AG04450 (cell line): ENCODE data around the gene RGS6. TPM values are rescaled to one million over a fixed set of nuclear protein-coding genes. Genes with fewer than 3 reads are reported as not detected.
"Not testable (repeated sequence)": the region's sequence is repeated elsewhere in the genome, so short reads cannot be mapped to it uniquely, and the experiment has no call there.

Source experiments
- CTCF ChIA-PET: fragments of 300-600, 350-600 bp; formaldehyde crosslinking; extraction: SDS; loops from one replicate; lab custom pipeline; 2022; ENCODE audit warnings: antibody characterized with exemption, inconsistent platforms; lab: Charles Lee
- POLR2A ChIA-PET: fragments of 350-600 bp; formaldehyde crosslinking; extraction: SDS; loops from one replicate; lab custom pipeline; 2021; ENCODE audit warnings: antibody characterized with exemption, inconsistent platforms; lab: Yijun Ruan, JAX
- DNase-seq: peaks from one replicate; pipeline ENCODE4 v3.0.0-alpha.2; 2011; ENCODE audit warnings: low read depth, low spot score
- H3K27ac ChIP-seq: one replicate; pipeline ENCODE4 v1.5.1; 2012; ENCODE audit warnings: low read depth, low read length, control low read depth
- H3K27me3 ChIP-seq: one replicate; pipeline ENCODE4 v1.6.0; 2012; ENCODE audit warnings: low read length; ENCODE audit not compliant: control insufficient read depth, insufficient read depth
- H3K4me3 ChIP-seq: 2 replicates; pipeline ENCODE4 v1.5.1; 2011; ENCODE audit warnings: mild to moderate bottlenecking, low read depth, low read length, control low read depth
- H3K9me3 ChIP-seq: 2 replicates; pipeline ENCODE4 v1.5.1; 2012; ENCODE audit warnings: low read length; ENCODE audit not compliant: control insufficient read depth, insufficient read depth
- polyA plus RNA-seq: library from polyadenylated mRNA; depleted of rRNA; stranded (reverse); fragments of >200 nt; gene quantifications from 2 replicates; pipeline ENCODE4 v1.2.3, GENCODE V29; 2011
- TF ChIP-seq, protein P1 (sequence below): IDR thresholded peaks from 2 replicates; pipeline ENCODE4 v1.5.1; 2011; ENCODE audit warnings: low read depth, low read length, control low read depth, inconsistent platforms

Gene RGS6
- polyA plus RNA-seq, 1 experiment, result not detected

DNA sequence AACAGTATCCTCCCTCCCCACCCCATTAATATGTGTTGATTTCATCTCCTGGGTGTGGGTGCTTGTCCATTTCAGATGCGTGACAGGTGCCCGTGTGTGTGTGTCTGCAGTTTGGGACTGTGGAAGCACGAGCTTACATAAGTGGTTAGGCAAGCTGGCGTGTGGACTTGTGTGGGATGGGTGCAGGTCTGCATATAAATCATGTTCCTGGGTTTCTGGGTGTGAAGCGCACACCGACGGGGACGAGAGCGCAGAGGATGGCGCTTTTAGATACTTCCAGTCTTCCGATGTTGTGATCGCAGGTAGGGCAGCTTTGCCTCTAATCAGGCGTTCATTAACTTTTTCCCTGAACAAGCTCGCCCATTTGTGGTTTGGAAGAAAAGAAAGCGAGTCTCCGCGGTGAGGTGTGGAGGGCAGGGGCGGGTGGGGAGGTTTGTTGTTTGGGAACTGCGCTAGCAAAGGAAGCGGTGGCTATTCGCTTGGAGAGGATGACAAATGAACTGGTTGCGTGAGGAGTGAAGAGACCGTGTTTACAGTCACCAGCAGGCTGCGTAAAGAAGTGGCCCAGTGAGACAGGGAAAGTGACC, 865 bp downstream of the RGS6 start:
- Histone ChIP-seq H3K9me3 (no peaks in the 10 kb centered on the region), H3K27me3 (peaks cover 32% of the 10 kb centered on the region), H3K27ac (no peak overlapping the region), H3K4me3 (no peak overlapping the region)
- CTCF ChIA-PET, result no interaction called here
- no peak for DNase-seq
- TF ChIP-seq, protein P1, sequence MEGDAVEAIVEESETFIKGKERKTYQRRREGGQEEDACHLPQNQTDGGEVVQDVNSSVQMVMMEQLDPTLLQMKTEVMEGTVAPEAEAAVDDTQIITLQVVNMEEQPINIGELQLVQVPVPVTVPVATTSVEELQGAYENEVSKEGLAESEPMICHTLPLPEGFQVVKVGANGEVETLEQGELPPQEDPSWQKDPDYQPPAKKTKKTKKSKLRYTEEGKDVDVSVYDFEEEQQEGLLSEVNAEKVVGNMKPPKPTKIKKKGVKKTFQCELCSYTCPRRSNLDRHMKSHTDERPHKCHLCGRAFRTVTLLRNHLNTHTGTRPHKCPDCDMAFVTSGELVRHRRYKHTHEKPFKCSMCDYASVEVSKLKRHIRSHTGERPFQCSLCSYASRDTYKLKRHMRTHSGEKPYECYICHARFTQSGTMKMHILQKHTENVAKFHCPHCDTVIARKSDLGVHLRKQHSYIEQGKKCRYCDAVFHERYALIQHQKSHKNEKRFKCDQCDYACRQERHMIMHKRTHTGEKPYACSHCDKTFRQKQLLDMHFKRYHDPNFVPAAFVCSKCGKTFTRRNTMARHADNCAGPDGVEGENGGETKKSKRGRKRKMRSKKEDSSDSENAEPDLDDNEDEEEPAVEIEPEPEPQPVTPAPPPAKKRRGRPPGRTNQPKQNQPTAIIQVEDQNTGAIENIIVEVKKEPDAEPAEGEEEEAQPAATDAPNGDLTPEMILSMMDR, result no peak
- POLR2A ChIA-PET, result no interaction called here

DNA sequence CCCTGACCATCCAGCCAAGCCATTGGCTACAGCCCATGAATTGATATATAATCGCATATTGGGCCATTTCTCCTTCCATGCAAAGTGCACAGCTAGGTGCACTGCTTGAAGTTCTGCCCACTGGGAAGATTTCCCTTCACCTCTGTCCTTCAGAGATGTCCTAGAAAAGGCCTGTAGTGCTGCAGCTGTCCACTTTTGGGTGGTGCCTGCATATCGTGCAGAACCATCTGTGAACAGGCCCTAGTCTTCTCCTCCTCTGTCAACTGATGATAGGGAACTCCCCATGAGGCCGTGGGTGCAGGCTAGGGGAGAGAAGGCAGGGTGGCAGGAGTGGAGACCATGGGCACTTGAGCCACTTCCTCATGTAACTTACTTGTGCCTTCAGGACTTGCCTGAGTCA, 6.0 kb downstream of the RGS6 start:
- POLR2A ChIA-PET, H3K4me3 ChIP-seq, H3K27me3 ChIP-seq, CTCF ChIA-PET, H3K27ac ChIP-seq, H3K9me3 ChIP-seq, DNase-seq: not testable (repeated sequence)

DNA sequence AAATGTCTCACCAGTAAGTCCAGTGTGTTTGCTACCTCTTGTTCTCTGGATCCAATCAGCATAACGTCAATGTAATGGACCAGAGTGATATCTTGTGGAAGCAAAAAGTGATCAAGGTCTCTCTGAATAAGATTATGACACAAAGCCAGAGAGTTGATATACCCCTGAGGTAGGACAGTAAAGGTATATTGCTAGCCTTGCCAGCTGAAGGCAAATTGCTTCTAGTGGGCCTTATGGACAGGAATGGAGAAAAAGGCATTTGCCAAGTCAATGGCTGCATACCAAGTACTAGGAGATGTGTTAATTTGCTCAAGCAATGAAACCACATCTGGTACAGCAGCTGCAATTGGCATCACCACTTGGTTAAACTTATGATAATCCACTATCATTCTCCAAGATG, 7.1 kb downstream of the RGS6 start:
- CTCF ChIA-PET, DNase-seq, H3K27ac ChIP-seq, H3K27me3 ChIP-seq, POLR2A ChIA-PET, H3K9me3 ChIP-seq, H3K4me3 ChIP-seq: not testable (repeated sequence)

DNA sequence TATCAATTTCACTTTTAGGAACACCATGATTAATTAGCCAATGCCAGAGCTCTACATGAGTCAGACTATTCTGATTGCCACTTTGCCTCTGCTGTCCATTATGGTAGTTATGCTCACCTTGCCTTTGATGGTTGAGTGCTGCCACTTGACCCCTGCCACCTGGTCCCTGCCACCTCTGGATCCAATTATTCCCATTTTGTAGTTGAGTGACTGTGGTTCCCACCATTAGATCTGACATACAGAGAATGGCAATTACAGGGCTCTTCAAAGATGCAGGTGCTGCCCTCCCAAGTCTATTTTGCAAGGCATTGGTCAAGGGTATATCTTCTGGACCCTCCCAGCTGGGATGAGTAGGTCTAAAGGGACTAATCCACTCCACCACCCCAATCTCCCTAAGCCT, 8.3 kb downstream of the RGS6 start:
- H3K4me3 ChIP-seq, H3K27ac ChIP-seq, POLR2A ChIA-PET, CTCF ChIA-PET, DNase-seq, H3K9me3 ChIP-seq, H3K27me3 ChIP-seq: not testable (repeated sequence)

DNA sequence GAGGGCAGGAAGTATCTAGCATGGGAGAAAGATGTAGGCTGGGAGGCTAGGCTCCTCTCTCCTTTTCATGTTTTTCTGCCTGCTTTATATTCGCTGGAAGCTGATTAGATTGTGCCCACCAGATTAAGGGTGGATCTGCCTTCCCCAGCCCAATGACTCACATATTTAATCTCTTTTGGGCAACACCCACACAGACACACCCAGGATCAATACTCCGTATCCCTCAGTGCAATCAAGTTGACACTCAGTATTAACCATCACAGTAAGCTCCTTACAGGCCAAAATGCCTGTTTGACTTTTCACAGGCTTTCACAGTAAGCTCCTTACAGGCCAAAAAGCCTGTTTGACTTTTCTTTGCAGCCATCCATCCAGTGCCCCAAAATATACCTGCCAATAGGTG, 9.4 kb downstream of the RGS6 start:
- DNase-seq, H3K4me3 ChIP-seq, H3K9me3 ChIP-seq, POLR2A ChIA-PET, H3K27me3 ChIP-seq, CTCF ChIA-PET, H3K27ac ChIP-seq: not testable (repeated sequence)

DNA sequence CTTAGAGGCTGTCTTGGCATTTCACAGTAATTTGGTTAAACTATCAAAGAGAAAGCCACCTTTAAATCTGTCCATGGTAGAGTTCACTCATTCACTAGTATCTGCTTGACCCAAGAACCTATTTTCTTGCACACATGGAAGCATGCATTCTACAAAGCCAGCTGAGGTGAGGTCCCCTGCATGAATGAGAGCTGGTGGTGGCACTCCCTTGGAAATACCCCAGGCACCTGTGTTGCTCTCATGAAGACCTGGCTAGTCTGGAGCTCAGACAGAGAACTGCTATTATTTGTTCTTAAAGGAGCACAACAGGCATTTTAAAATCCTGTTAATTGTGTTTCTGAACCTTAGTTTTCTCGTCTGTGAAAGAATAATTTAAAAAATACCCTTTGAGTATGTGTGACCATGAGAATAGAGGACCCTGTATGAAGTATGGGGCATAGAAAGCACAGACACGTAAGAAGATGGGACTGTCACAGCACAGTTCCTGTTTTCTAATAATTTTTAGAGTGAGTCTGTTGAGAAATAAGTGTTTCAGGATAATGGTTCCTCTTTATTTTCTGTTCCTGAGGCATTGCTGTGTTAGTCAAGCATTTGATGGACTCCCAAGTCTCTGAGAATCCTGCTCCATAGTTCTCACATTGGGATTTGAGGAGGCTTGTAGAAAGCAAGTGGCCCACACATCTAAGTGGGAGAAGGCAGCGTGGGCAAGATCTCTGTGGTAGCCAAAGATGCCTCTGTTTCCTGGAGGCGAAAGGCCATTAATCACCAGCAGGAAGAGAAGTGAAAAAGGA, 10.9 kb downstream of the RGS6 start:
- POLR2A ChIA-PET, result no interaction called here
- Histone ChIP-seq H3K9me3 (no peaks in the 10 kb centered on the region), H3K27ac (no peak overlapping the region), H3K27me3 (no peaks in the 10 kb centered on the region), H3K4me3 (no peak overlapping the region)
- no peak for DNase-seq
- CTCF ChIA-PET, result no interaction called here
- TF ChIP-seq, protein P1, result no peak

DNA sequence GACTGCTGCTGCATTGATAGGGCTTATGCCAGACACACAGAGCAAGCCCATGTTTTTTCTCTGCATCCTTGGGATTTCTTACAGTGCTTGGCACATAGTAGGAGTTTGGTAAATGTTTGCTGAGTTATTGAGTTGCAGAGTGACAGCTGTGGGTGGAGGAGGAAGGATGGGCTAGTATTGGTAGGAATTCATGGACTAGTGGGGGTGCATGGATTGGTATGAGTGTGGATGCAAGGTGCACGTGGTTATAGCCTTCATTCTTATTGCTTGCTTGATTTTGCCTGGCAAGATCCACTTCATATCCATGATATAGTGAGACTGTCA, 11.4 kb downstream of the RGS6 start:
- Histone ChIP-seq H3K4me3 (no peak overlapping the region), H3K27ac (no peak overlapping the region), H3K27me3 (no peaks in the 10 kb centered on the region), H3K9me3 (no peaks in the 10 kb centered on the region)
- TF ChIP-seq, protein P1, result no peak
- DNase-seq, result no peak
- CTCF ChIA-PET, result no interaction called here
- POLR2A ChIA-PET, result no interaction called here
